ENCODE results near the gene SH3BGRL2.
"Not testable (repeated sequence)": the region's sequence is repeated elsewhere in the genome, so short reads cannot be mapped to it uniquely, and the experiment has no call there.

SH3BGRL2 gene

GRCh38 chr6:79614326-79615305 is 16.5 kb upstream of the SH3BGRL2 start:
- DNase-seq, result no peak

- DNase-seq, result no peak
Observed at GRCh38 chr6:79617518-79617941, 13.6 kb upstream of the SH3BGRL2 start.

GRCh38 chr6:79618425-79618824 is 12.7 kb upstream of the SH3BGRL2 start:
- DNase-seq, result not testable (repeated sequence)

- no peak for DNase-seq
Observed at GRCh38 chr6:79621579-79621978, 9.6 kb upstream of the SH3BGRL2 start.

- DNase-seq, result no peak
Observed at GRCh38 chr6:79622364-79622763, 8.8 kb upstream of the SH3BGRL2 start.

- no peak for DNase-seq
Observed at GRCh38 chr6:79623106-79623505, 8.0 kb upstream of the SH3BGRL2 start.

GRCh38 chr6:79625746-79626145 is 5.4 kb upstream of the SH3BGRL2 start:
- DNase-seq, result no peak

- DNase-seq, result no peak
Observed at GRCh38 chr6:79626811-79627210, 4.3 kb upstream of the SH3BGRL2 start.

GRCh38 chr6:79627422-79627821 is 3.7 kb upstream of the SH3BGRL2 start:
- DNase-seq, result no peak

GRCh38 chr6:79628466-79629288 is 2.5 kb upstream of the SH3BGRL2 start:
- DNase-seq, result no peak

- no peak for DNase-seq
Observed at GRCh38 chr6:79630380-79630882, 698 bp upstream of the SH3BGRL2 start.

- peak in 1 of 2 experiments; percentile 64 for DNase-seq
Observed at GRCh38 chr6:79631693-79632172, 604 bp downstream of the SH3BGRL2 start.

GRCh38 chr6:79632580-79632979 is 1.5 kb downstream of the SH3BGRL2 start:
- no peak for DNase-seq

GRCh38 chr6:79634491-79635231 is 3.5 kb downstream of the SH3BGRL2 start:
- no peak for DNase-seq

- no peak for DNase-seq
Observed at GRCh38 chr6:79635232-79635543, 4.1 kb downstream of the SH3BGRL2 start.

- DNase-seq, result no peak
Observed at GRCh38 chr6:79636673-79637072, 5.5 kb downstream of the SH3BGRL2 start.

GRCh38 chr6:79640146-79641111 is 9.3 kb downstream of the SH3BGRL2 start:
- no peak for DNase-seq

GRCh38 chr6:79646006-79646405 is 14.9 kb downstream of the SH3BGRL2 start:
- DNase-seq, result no peak

- no peak for DNase-seq
Observed at GRCh38 chr6:79646561-79646960, 15.4 kb downstream of the SH3BGRL2 start.

- no peak for DNase-seq
Observed at GRCh38 chr6:79647741-79648140, 16.6 kb downstream of the SH3BGRL2 start.

- no peak for DNase-seq
Observed at GRCh38 chr6:79648328-79648727, 17.2 kb downstream of the SH3BGRL2 start.

GRCh38 chr6:79649016-79649415 is 17.9 kb downstream of the SH3BGRL2 start:
- DNase-seq, result no peak

All from NCI-H187 (cell line).